HG02938 (cell line): Measurements from ENCODE around the gene RUNX2.
"Not testable (repeated sequence)": the region's sequence is repeated elsewhere in the genome, so short reads cannot be mapped to it uniquely, and the experiment has no call there.

Experiments used
- ATAC-seq: cut with Tn5 transposase; IDR thresholded peaks from one replicate; pipeline ENCODE4 v1.9.1; 2021; ENCODE audit warnings: mild to moderate bottlenecking, moderate library complexity; ENCODE audit not compliant: unreplicated experiment

RUNX2 gene

GRCh38 chr6:45548657-45549515, 220.8 kb downstream of the RUNX2 start:
- ATAC-seq, result peak; percentile 97

GRCh38 chr6:45552536-45552935, 224.4 kb downstream of the RUNX2 start:
- no peak for ATAC-seq

GRCh38 chr6:45553730-45554344, 225.7 kb downstream of the RUNX2 start:
- no peak for ATAC-seq

GRCh38 chr6:45554591-45554990, 226.5 kb downstream of the RUNX2 start:
- no peak for ATAC-seq

- no peak for ATAC-seq
Observed at GRCh38 chr6:45555981-45556771, 228.0 kb downstream of the RUNX2 start.

GRCh38 chr6:45556828-45557227, 228.7 kb downstream of the RUNX2 start:
- ATAC-seq, result no peak

- ATAC-seq, result no peak
Observed at GRCh38 chr6:45557454-45557853, 229.3 kb downstream of the RUNX2 start.

GRCh38 chr6:45558858-45559257, 230.7 kb downstream of the RUNX2 start:
- ATAC-seq, result no peak

- ATAC-seq, result not testable (repeated sequence)
Observed at GRCh38 chr6:45560321-45560820, 232.2 kb downstream of the RUNX2 start.

GRCh38 chr6:45562171-45562570, 234.0 kb downstream of the RUNX2 start:
- no peak for ATAC-seq

GRCh38 chr6:45563041-45563440, 234.9 kb downstream of the RUNX2 start:
- ATAC-seq, result no peak

- no peak for ATAC-seq
Observed at GRCh38 chr6:45563844-45564243, 235.7 kb downstream of the RUNX2 start.

GRCh38 chr6:45566882-45567281, 238.8 kb downstream of the RUNX2 start:
- no peak for ATAC-seq

GRCh38 chr6:45567879-45568278, 239.7 kb downstream of the RUNX2 start:
- no peak for ATAC-seq

- no peak for ATAC-seq
Observed at GRCh38 chr6:45568626-45569025, 240.5 kb downstream of the RUNX2 start.

- ATAC-seq, result no peak
Observed at GRCh38 chr6:45569210-45569945, 241.2 kb downstream of the RUNX2 start.

GRCh38 chr6:45571159-45571558, 243.0 kb downstream of the RUNX2 start:
- no peak for ATAC-seq

GRCh38 chr6:45572833-45573232, 244.7 kb downstream of the RUNX2 start:
- no peak for ATAC-seq

- ATAC-seq, result no peak
Observed at GRCh38 chr6:45574014-45574461, 245.9 kb downstream of the RUNX2 start.

GRCh38 chr6:45574885-45575284, 246.8 kb downstream of the RUNX2 start:
- ATAC-seq, result no peak
